Fibroblast of pulmonary artery (primary cell): ENCODE results near the gene CPZ.

Experiments
- DNase-seq: peaks from one replicate; pipeline ENCODE4 v3.0.0-alpha.2; 2010; ENCODE audit warnings: low read depth
- H3K4me3 ChIP-seq: replicated peaks from 2 replicates; pipeline ENCODE4 v1.5.1; 2011; ENCODE audit warnings: low read depth, mild to moderate bottlenecking, control low read depth, low read length, moderate library complexity
- TF ChIP-seq, protein P1 (sequence below): IDR thresholded peaks from 2 replicates; pipeline ENCODE4 v1.5.1; 2011; ENCODE audit warnings: mild to moderate bottlenecking, control low read depth, low read length, inconsistent platforms; ENCODE audit errors: missing control alignments

The CPZ gene

DNA sequence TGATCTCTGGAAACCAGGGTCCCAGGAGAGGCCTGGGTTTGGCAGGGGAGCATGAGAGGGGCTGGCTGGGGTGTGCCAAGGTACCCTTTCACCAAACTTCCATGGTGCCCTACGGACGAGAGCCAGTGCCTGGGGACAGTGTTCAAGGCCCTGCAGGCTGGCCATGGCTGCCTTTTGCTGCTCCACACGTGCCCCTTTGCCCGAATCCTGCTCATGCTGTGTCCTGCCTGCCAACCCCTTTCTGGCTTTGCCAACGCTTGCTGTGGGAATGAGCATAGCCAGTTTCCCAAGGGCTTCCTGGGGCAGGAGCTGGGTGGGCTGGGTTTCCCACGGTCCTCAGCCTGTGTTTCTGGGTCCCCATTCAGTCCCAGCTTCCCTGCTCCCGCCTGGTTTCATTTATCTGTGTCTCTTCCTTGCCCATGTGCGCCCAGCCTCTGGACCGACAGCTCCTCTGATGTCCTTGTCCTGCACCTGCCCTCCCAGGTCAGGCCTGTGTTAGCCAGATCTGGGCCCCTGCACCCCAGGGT is 17.3 kb downstream of the CPZ start:
- TF ChIP-seq, protein P1, sequence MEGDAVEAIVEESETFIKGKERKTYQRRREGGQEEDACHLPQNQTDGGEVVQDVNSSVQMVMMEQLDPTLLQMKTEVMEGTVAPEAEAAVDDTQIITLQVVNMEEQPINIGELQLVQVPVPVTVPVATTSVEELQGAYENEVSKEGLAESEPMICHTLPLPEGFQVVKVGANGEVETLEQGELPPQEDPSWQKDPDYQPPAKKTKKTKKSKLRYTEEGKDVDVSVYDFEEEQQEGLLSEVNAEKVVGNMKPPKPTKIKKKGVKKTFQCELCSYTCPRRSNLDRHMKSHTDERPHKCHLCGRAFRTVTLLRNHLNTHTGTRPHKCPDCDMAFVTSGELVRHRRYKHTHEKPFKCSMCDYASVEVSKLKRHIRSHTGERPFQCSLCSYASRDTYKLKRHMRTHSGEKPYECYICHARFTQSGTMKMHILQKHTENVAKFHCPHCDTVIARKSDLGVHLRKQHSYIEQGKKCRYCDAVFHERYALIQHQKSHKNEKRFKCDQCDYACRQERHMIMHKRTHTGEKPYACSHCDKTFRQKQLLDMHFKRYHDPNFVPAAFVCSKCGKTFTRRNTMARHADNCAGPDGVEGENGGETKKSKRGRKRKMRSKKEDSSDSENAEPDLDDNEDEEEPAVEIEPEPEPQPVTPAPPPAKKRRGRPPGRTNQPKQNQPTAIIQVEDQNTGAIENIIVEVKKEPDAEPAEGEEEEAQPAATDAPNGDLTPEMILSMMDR = no peak
- no peak for DNase-seq
- H3K4me3 ChIP-seq = no peak overlapping the region

DNA sequence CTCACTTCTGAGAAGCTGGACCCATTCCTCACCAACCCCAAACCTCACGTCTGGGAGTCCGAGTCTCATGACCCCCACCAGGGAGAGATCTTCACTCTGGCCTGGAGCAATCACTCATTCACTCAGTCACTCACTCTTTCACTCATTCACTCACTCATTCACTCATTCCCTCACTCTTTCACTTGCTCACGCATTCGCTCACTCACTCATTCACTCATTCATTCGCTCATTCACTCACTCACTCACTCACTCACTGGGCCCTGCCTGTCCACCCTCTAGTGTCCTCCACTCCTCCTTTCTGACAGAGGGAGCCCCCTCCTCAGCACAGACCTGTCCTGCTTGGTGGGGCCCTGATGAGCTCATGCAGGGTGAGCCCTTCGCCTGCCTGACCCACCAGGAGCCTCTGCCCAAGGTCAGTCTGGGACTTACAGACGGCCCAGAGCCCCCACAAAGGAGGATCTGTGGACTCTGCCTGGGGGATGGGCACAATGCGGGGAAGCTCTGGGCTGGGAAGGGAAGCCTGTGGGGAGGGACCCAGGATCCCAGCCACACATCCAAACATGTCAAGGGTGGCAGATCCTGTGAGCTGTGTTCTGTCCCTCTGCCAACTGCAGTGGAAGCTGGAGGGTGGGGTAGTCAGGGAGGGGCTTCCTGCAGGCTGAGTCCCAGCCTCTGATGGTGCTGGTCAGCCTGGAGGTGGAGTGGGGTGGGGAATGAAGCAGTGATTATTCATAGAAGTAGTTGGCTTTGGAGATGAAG is 18.5 kb downstream of the CPZ start:
- no peak for DNase-seq
- TF ChIP-seq, protein P1 = no peak
- no peak overlapping the region for H3K4me3 ChIP-seq

DNA sequence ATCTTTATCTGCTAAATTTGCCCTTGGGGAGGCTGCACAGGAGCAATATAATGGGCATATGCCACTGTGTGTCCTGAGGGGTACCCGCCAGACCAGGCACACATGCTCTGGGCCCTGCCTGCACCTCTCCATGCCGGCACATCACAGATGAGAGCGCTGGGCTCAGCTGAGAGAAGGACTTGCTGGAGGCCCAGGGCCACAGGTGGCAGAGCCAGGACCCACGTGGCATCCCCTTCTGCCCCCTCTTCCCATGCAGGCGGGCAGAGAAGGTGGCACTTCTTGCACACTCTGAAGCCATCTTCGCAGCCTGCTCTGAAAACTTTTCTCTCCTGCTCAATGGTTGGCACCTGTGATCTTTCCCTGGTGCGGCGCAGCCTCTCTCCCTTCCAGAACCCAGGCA is 20.1 kb downstream of the CPZ start:
- no peak for DNase-seq
- TF ChIP-seq, protein P1 = no peak

DNA sequence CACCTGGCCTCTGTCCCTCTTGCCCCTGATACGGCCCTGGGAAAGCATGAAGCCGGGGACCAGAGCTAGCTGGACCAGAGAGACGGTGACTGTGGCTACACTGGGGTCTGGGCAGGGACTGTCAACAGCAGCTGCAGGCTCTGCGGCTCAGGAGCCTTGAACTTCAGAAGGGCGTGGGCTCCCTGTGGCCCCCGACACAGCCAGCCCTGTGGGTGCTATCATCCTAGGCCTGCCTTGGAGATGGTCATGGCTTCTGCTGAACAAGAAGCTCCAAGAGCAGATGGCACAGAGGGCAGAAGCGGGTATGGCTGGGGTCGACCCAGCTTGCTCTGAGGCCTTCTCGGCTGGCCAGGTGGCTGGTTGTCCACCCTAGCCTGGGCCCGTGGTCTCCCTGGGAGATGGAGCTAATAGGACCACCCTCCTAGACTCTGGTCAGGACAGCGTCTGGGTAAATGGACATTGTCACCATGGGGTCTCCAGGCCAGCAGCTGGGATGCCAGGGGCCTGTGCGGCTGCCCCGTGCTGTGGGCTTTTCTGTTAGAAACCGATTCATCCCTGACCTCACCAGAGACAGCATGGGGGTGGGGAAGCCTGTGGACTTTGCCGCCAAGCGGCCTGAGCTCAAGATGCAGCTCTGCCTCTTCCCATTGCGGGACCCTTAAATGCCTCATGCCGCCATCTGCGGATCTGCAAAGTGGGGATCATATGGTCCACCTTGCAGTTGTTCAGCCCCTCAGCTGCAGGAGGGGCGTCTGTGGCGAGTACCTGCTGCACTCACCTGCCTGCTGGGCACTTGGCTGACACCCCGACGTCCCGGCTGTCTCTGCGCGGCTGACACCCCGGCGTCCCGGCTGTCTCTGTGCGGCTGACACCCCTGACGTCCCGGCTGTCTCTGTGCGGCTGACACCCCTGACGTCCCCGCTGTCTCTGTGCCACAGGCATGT is 21.1 kb downstream of the CPZ start:
- H3K4me3 ChIP-seq = no peak overlapping the region
- TF ChIP-seq, protein P1 = no peak
- no peak for DNase-seq

More for the DNA sequence above, 20.1 kb downstream of the CPZ start:
- H3K4me3 ChIP-seq = no peak overlapping the region

GRCh38 chr4:8614365-8615193 is 22.0 kb downstream of the CPZ start:
- DNase-seq = no peak
- TF ChIP-seq, protein P1 = no peak

DNA sequence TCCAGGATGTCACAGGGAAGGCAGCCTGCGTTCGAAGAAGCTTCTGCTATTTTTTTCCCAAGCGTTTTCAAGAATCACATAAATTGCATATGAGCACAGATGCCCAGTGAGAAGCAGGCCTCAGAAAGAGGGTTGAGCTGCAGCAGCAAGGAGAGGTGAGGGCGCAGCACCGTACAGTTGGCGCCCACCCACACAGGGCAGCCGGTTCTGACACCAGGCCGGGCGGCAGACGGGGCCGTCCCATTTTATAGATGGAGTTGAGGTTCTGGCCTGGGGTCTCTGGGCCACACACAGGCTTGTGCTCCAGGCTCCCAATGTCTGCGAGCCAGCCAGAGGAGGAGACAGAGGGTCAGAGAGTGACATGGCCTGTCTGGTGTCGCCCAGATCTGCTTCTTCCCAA is 22.8 kb downstream of the CPZ start:
- TF ChIP-seq, protein P1 = no peak
- no peak overlapping the region for H3K4me3 ChIP-seq
- DNase-seq = no peak

More at GRCh38 chr4:8614365-8615193, 22.0 kb downstream of the CPZ start:
- H3K4me3 ChIP-seq = no peak overlapping the region
